ENCODE results near the gene CACNA1C.

CACNA1C gene

GRCh38 chr12:2537868-2538541, 485.2 kb downstream of the CACNA1C start:
- no peak for DNase-seq (ENCODE audit: low read depth in 2 of 3, low spot score in 2 of 3)

- DNase-seq (ENCODE audit: low read depth in 2 of 3, low spot score in 2 of 3) = no peak
Observed at GRCh38 chr12:2539938-2540337, 487.2 kb downstream of the CACNA1C start.

- no peak for DNase-seq (ENCODE audit: low read depth in 2 of 3, low spot score in 2 of 3)
Observed at GRCh38 chr12:2540535-2540941, 487.8 kb downstream of the CACNA1C start.

- DNase-seq (ENCODE audit: low read depth in 2 of 3, low spot score in 2 of 3) = no peak
Observed at GRCh38 chr12:2541631-2542204, 488.9 kb downstream of the CACNA1C start.

- no peak for DNase-seq (ENCODE audit: low read depth in 2 of 3, low spot score in 2 of 3)
Observed at GRCh38 chr12:2543801-2544200, 491.0 kb downstream of the CACNA1C start.

GRCh38 chr12:2544230-2544629, 491.4 kb downstream of the CACNA1C start:
- no peak for DNase-seq (ENCODE audit: low read depth in 2 of 3, low spot score in 2 of 3)

- no peak for DNase-seq (ENCODE audit: low read depth in 2 of 3, low spot score in 2 of 3)
Observed at GRCh38 chr12:2547273-2548044, 494.7 kb downstream of the CACNA1C start.

GRCh38 chr12:2548081-2548480, 495.3 kb downstream of the CACNA1C start:
- DNase-seq (ENCODE audit: low read depth in 2 of 3, low spot score in 2 of 3) = no peak

GRCh38 chr12:2550561-2551411, 498.0 kb downstream of the CACNA1C start:
- no peak for DNase-seq (ENCODE audit: low read depth in 2 of 3, low spot score in 2 of 3)

- DNase-seq (ENCODE audit: low read depth in 2 of 3, low spot score in 2 of 3) = no peak
Observed at GRCh38 chr12:2551412-2551900, 498.7 kb downstream of the CACNA1C start.

GRCh38 chr12:2552000-2552756, 499.4 kb downstream of the CACNA1C start:
- DNase-seq (ENCODE audit: low read depth in 2 of 3, low spot score in 2 of 3) = no peak

GRCh38 chr12:2553388-2554126, 500.8 kb downstream of the CACNA1C start:
- DNase-seq (ENCODE audit: low read depth in 2 of 3, low spot score in 2 of 3) = no peak

GRCh38 chr12:2555487-2556082, 502.8 kb downstream of the CACNA1C start:
- no peak for DNase-seq (ENCODE audit: low read depth in 2 of 3, low spot score in 2 of 3)

GRCh38 chr12:2557597-2557996, 504.8 kb downstream of the CACNA1C start:
- DNase-seq (ENCODE audit: low read depth in 2 of 3, low spot score in 2 of 3) = no peak

GRCh38 chr12:2559931-2560330, 507.1 kb downstream of the CACNA1C start:
- no peak for DNase-seq (ENCODE audit: low read depth in 2 of 3, low spot score in 2 of 3)

GRCh38 chr12:2560356-2560755, 507.6 kb downstream of the CACNA1C start:
- DNase-seq (ENCODE audit: low read depth in 2 of 3, low spot score in 2 of 3) = no peak

GRCh38 chr12:2561367-2561766, 508.6 kb downstream of the CACNA1C start:
- DNase-seq (ENCODE audit: low read depth in 2 of 3, low spot score in 2 of 3) = no peak

- no peak for DNase-seq (ENCODE audit: low read depth in 2 of 3, low spot score in 2 of 3)
Observed at GRCh38 chr12:2562400-2562799, 509.6 kb downstream of the CACNA1C start.

- no peak for DNase-seq (ENCODE audit: low read depth in 2 of 3, low spot score in 2 of 3)
Observed at GRCh38 chr12:2563709-2564108, 510.9 kb downstream of the CACNA1C start.
